Transverse colon (tissue), 3 donors: ENCODE measurements around the gene VTCN1.

Source experiments
- CTCF ChIP-seq, 5 experiments: fragments of 200-600 bp in 3 of 5; fragments of 450-650 bp in 2 of 5; sonication (generic) in 3 of 5; IDR thresholded peaks; 1 replicate in 2 of 5; 2 replicates in 3 of 5; pipeline ENCODE4 v1.5.1; 2016 to 2017; ENCODE audit warnings: antibody characterized with exemption in 5 of 5, inconsistent platforms in 3 of 5, mild to moderate bottlenecking in 2 of 5, moderate library complexity in 1 of 5
- POLR2A ChIP-seq: fragments of 450-650 bp; IDR thresholded peaks from one replicate; pipeline ENCODE4 v1.6.1; 2016; ENCODE audit warnings: antibody characterized with exemption, mild to moderate bottlenecking, moderate library complexity

GRCh38 chr1:117107364-117107763 lies 103.4 kb downstream of the VTCN1 start:
- TF ChIP-seq CTCF (IDR thresholded peaks at IDR 0.05) (no peak), POLR2A (no peak)
